Measurements from ENCODE around the gene ARAP1. TPM values are rescaled to one million over a fixed set of nuclear protein-coding genes. Genes with fewer than 3 reads are reported as not detected.

ARAP1 gene
- polyA plus RNA-seq, 1 donor (not counting 4 experiments of a cell fraction or from before 2014, with no cell fraction given), result 32.8 TPM

GRCh38 chr11:72681226-72682153, 70.7 kb downstream of the ARAP1 start:
- no peak overlapping the region for H3K4me3 ChIP-seq (ENCODE audit: control insufficient read depth in 2 of 3, extremely low read depth in 1 of 3, insufficient read depth in 2 of 3, low read depth in 1 of 3, low read length in 3 of 3)
- H3K79me2 ChIP-seq (ENCODE audit: control insufficient read depth, insufficient read depth, low read length), result no peaks in the 10 kb centered on the region
- no peak for DNase-seq (ENCODE audit: low read depth, low spot score)
- H3K27me3 ChIP-seq (ENCODE audit: control insufficient read depth, extremely low read depth, insufficient read depth, low read length), result peaks cover 40% of the 10 kb centered on the region
- H3K4me1 ChIP-seq (ENCODE audit: control insufficient read depth, extremely low read depth, insufficient read depth, low read length), result peaks cover 7% of the 10 kb centered on the region
- H2AFZ ChIP-seq (ENCODE audit: control insufficient read depth, low read length), result no peak overlapping the region
- peaks cover 9 to 10% of the 10 kb centered on the region in 2 experiments for H3K36me3 ChIP-seq (ENCODE audit: control insufficient read depth in 2 of 2, extremely low read depth in 1 of 2, insufficient read depth in 2 of 2, low read length in 2 of 2)
- H3K9ac ChIP-seq (ENCODE audit: control insufficient read depth, extremely low read depth, insufficient read depth, low read length), result no peak overlapping the region
- H3K9me3 ChIP-seq (ENCODE audit: control insufficient read depth, low read depth, low read length), result no peaks in the 10 kb centered on the region
- dilution Hi-C loops (cut with MboI; ENCODE audit: extremely low pct_ligation_motif_present, low sequenced_read_pairs), result no loop called here
- FAIRE-seq, result no peak
- no peak overlapping the region for H3K27ac ChIP-seq (ENCODE audit: control insufficient read depth, insufficient read depth, low read length)
- H3K4me2 ChIP-seq (ENCODE audit: control insufficient read depth, extremely low read depth, insufficient read depth, low read depth, low read length), result no peak overlapping the region
- peaks cover 15% of the 10 kb centered on the region for H4K20me1 ChIP-seq (ENCODE audit: control insufficient read depth, extremely low read depth, insufficient read depth, low read length)
- no peaks in the 10 kb centered on the region for H3K9me1 ChIP-seq (ENCODE audit: control insufficient read depth, extremely low read depth, insufficient read depth, low read length)
- TF ChIP-seq CTCF (optimal IDR thresholded peaks at IDR 0.05 in 1 of 3, IDR thresholded peaks at IDR 0.05 in 1 of 3, conservative IDR thresholded peaks at IDR 0.05 in 1 of 3; ENCODE audit: extremely low read depth in 1 of 3, insufficient read depth in 2 of 3, low read length in 3 of 3) (no peak), EZH2 (IDR thresholded peaks at IDR 0.05; ENCODE audit: low read length) (no peak)

- no peak for TF ChIP-seq CTCF (optimal IDR thresholded peaks at IDR 0.05 in 1 of 3, IDR thresholded peaks at IDR 0.05 in 1 of 3, conservative IDR thresholded peaks at IDR 0.05 in 1 of 3; ENCODE audit: extremely low read depth in 1 of 3, insufficient read depth in 2 of 3, low read length in 3 of 3)
- no peak for TF ChIP-seq EZH2 (IDR thresholded peaks at IDR 0.05; ENCODE audit: low read length)
- H3K9me1 ChIP-seq (ENCODE audit: control insufficient read depth, extremely low read depth, insufficient read depth, low read length), result no peaks in the 10 kb centered on the region
- peaks cover 5 to 8% of the 10 kb centered on the region in 2 experiments for H3K36me3 ChIP-seq (ENCODE audit: control insufficient read depth in 2 of 2, extremely low read depth in 1 of 2, insufficient read depth in 2 of 2, low read length in 2 of 2)
- no peak overlapping the region for H3K9ac ChIP-seq (ENCODE audit: control insufficient read depth, extremely low read depth, insufficient read depth, low read length)
- peaks cover 15% of the 10 kb centered on the region for H4K20me1 ChIP-seq (ENCODE audit: control insufficient read depth, extremely low read depth, insufficient read depth, low read length)
- H3K4me1 ChIP-seq (ENCODE audit: control insufficient read depth, extremely low read depth, insufficient read depth, low read length), result peaks cover 7% of the 10 kb centered on the region
- no peaks in the 10 kb centered on the region for H3K79me2 ChIP-seq (ENCODE audit: control insufficient read depth, insufficient read depth, low read length)
- H2AFZ ChIP-seq (ENCODE audit: control insufficient read depth, low read length), result no peak overlapping the region
- H3K27me3 ChIP-seq (ENCODE audit: control insufficient read depth, extremely low read depth, insufficient read depth, low read length), result peaks cover 48% of the 10 kb centered on the region
- no peak overlapping the region for H3K4me2 ChIP-seq (ENCODE audit: control insufficient read depth, extremely low read depth, insufficient read depth, low read depth, low read length)
- no peaks in the 10 kb centered on the region for H3K9me3 ChIP-seq (ENCODE audit: control insufficient read depth, low read depth, low read length)
- no peak for FAIRE-seq
- H3K4me3 ChIP-seq (ENCODE audit: control insufficient read depth in 2 of 3, extremely low read depth in 1 of 3, insufficient read depth in 2 of 3, low read depth in 1 of 3, low read length in 3 of 3), result no peak overlapping the region
- dilution Hi-C loops (cut with MboI; ENCODE audit: extremely low pct_ligation_motif_present, low sequenced_read_pairs), result no loop called here
- no peak for DNase-seq (ENCODE audit: low read depth, low spot score)
- H3K27ac ChIP-seq (ENCODE audit: control insufficient read depth, insufficient read depth, low read length), result no peak overlapping the region
These were observed 71.5 kb downstream of the ARAP1 start for GRCh38 chr11:72680624-72681158.
